Measurements from ENCODE around the gene FRYL. TPM values are rescaled to one million over a fixed set of nuclear protein-coding genes. Genes with fewer than 3 reads are reported as not detected.
"Not testable (repeated sequence)": the region's sequence is repeated elsewhere in the genome, so short reads cannot be mapped to it uniquely, and the experiment has no call there.

The FRYL gene
- 39.2 and 42.0 TPM in 2 replicates for total RNA-seq

DNA sequence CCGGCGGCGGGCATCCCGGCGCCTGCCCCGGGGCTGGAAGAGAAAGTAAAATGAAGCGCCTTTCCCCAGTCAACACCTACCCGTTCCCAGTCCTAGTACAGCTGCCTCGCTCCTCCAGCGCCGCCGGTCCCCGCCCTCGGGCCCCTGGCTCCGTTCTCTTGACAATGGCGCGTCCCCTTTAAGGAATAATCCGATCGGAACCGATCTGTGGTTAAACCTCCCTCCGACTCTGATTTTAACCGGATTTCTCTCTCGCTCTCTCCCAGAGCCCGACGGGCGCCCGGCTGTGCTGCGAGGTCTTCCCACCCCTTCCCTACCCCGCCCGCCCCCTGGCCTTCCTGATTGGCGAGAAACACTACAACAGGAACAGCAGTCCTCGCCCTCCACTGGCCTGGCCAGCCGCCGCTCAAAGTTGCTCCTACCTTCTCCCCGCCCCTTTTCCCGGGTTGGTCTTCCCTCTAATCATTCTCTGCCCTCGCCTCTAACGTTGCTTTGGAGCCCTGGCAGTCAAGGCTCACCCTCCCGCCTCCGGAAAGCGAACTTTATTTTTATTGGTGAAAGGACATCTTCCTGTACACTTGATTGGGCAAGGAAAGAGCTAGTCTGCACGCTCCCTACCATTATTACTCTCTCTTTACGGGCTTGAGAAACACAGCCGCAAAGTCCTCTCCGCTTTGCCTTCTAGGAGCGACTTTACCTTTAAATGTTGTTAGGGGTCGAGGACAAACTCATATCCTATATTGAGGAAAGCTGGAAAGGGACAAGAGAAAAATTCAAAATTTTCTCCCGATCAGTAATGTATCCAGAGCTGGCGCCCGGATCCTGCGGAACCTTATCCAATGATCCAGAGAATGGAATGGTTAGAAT is at the start of gene FRYL:
Gene FRYL, minus strand, starts transcription at position 282 of the 867 bp plus-strand sequence. CDS start 145,869 bp downstream, outside the sequence.
- Histone ChIP-seq H3K36me3 (ENCODE audit: insufficient read depth, low read length) (no peaks in the 10 kb centered on the region), H3K27me3 (ENCODE audit: insufficient read depth, low read length) (no peaks in the 10 kb centered on the region), H2AFZ (ENCODE audit: low read length) (peak within 1 kb of the TSS; percentile 85), H3K4me3 (ENCODE audit: insufficient read depth, low read length) (peak within 1 kb of the TSS; percentile 86), H3K27ac (ENCODE audit: low read depth, low read length) (peak within 1 kb of the TSS; percentile 88), H3K9me3 (ENCODE audit: low read depth, low read length) (no peaks in the 10 kb centered on the region), H3K4me1 (ENCODE audit: insufficient read depth, low read length) (peaks cover 12% of the 10 kb centered on the region), H3K79me2 (ENCODE audit: insufficient read depth, low read length) (peaks cover 36% of the 10 kb centered on the region), H4K20me1 (ENCODE audit: insufficient read depth, low read length) (peaks cover 10% of the 10 kb centered on the region), H3K4me2 (ENCODE audit: insufficient read depth, low read length) (peak within 1 kb of the TSS; percentile 92)
- DNase-seq (ENCODE audit: insufficient read length, low spot score, missing footprints): peak; percentile 97
- TF ChIP-seq CTCF (IDR thresholded peaks at IDR 0.05; ENCODE audit: extremely low read depth, low read depth, low read length): no peak

DNA sequence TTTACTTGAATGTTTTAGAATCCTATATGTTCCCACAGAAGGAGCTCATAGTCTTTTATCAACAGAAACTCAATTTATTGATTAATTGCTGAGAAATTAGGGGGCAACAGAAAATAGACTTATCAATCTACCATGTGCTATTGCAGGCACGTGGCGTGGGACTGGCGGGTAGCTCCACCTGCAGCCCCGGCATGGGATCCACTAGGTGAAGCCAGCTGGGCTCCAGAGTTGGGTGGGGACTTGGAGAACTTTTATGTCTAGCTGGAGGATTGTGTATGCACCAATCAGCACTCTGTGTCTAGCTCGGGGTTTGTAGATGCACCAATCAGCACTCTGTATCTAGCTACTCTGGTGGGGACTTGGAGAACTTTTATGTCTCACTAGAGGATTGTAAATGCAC is 47.5 kb upstream of the FRYL start:
- Histone ChIP-seq H2AFZ (ENCODE audit: low read length) (no peak overlapping the region), H4K20me1 (ENCODE audit: insufficient read depth, low read length) (no peaks in the 10 kb centered on the region), H3K27me3 (ENCODE audit: insufficient read depth, low read length) (no peaks in the 10 kb centered on the region), H3K4me2 (ENCODE audit: insufficient read depth, low read length) (no peak overlapping the region), H3K79me2 (ENCODE audit: insufficient read depth, low read length) (peaks cover 18% of the 10 kb centered on the region), H3K4me1 (ENCODE audit: insufficient read depth, low read length) (peaks cover 12% of the 10 kb centered on the region), H3K36me3 (ENCODE audit: insufficient read depth, low read length) (no peaks in the 10 kb centered on the region), H3K27ac (ENCODE audit: low read depth, low read length) (no peak overlapping the region), H3K9me3 (ENCODE audit: low read depth, low read length) (no peaks in the 10 kb centered on the region), H3K4me3 (ENCODE audit: insufficient read depth, low read length) (no peak overlapping the region)
- no peak for DNase-seq (ENCODE audit: insufficient read length, low spot score, missing footprints)
- TF ChIP-seq CTCF (IDR thresholded peaks at IDR 0.05; ENCODE audit: extremely low read depth, low read depth, low read length): no peak

DNA sequence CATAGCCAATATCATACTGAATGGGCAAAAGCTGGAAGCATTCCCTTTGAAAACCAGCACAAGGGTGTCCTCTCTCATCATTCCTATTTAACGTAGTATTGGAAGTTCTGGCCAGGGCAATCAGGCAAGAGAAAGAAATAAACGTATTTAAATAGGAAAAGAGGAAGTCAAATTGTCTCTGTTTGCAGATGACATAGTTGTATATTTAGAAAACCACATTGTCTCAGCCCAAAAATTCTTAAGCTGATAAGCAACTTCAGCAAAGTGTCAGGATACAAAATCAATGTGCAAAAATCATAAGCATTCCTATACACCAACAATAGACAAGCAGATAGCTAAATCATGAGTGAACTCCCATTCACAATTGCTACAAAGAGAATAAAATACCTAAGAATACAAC is 41.4 kb upstream of the FRYL start:
- not testable (repeated sequence) for H3K4me1 ChIP-seq (ENCODE audit: insufficient read depth, low read length); H3K4me2 ChIP-seq (ENCODE audit: insufficient read depth, low read length); H3K4me3 ChIP-seq (ENCODE audit: insufficient read depth, low read length); H3K36me3 ChIP-seq (ENCODE audit: insufficient read depth, low read length); H3K79me2 ChIP-seq (ENCODE audit: insufficient read depth, low read length); H3K9me3 ChIP-seq (ENCODE audit: low read depth, low read length); H3K27ac ChIP-seq (ENCODE audit: low read depth, low read length); H3K27me3 ChIP-seq (ENCODE audit: insufficient read depth, low read length); H2AFZ ChIP-seq (ENCODE audit: low read length); H4K20me1 ChIP-seq (ENCODE audit: insufficient read depth, low read length); DNase-seq (ENCODE audit: insufficient read length, low spot score, missing footprints)

GRCh38 chr4:48816971-48817370 is 36.9 kb upstream of the FRYL start:
- Histone ChIP-seq H2AFZ (ENCODE audit: low read length) (no peak overlapping the region), H3K4me3 (ENCODE audit: insufficient read depth, low read length) (no peak overlapping the region), H3K27me3 (ENCODE audit: insufficient read depth, low read length) (no peaks in the 10 kb centered on the region), H3K36me3 (ENCODE audit: insufficient read depth, low read length) (no peaks in the 10 kb centered on the region), H3K9me3 (ENCODE audit: low read depth, low read length) (no peaks in the 10 kb centered on the region), H3K4me2 (ENCODE audit: insufficient read depth, low read length) (no peak overlapping the region), H3K4me1 (ENCODE audit: insufficient read depth, low read length) (no peaks in the 10 kb centered on the region), H3K27ac (ENCODE audit: low read depth, low read length) (no peak overlapping the region), H4K20me1 (ENCODE audit: insufficient read depth, low read length) (no peaks in the 10 kb centered on the region), H3K79me2 (ENCODE audit: insufficient read depth, low read length) (no peaks in the 10 kb centered on the region)
- no peak for DNase-seq (ENCODE audit: insufficient read length, low spot score, missing footprints)
- no peak for TF ChIP-seq CTCF (IDR thresholded peaks at IDR 0.05; ENCODE audit: extremely low read depth, low read depth, low read length)

- H3K4me2 ChIP-seq (ENCODE audit: insufficient read depth, low read length); DNase-seq (ENCODE audit: insufficient read length, low spot score, missing footprints): not testable (repeated sequence)
Observed at GRCh38 chr4:48816297-48816696, 36.2 kb upstream of the FRYL start.

More at GRCh38 chr4:48816297-48816696, 36.2 kb upstream of the FRYL start:
- H4K20me1 ChIP-seq (ENCODE audit: insufficient read depth, low read length); H3K36me3 ChIP-seq (ENCODE audit: insufficient read depth, low read length); H3K4me1 ChIP-seq (ENCODE audit: insufficient read depth, low read length); H3K4me3 ChIP-seq (ENCODE audit: insufficient read depth, low read length); H3K27me3 ChIP-seq (ENCODE audit: insufficient read depth, low read length); H3K79me2 ChIP-seq (ENCODE audit: insufficient read depth, low read length); H3K27ac ChIP-seq (ENCODE audit: low read depth, low read length); H2AFZ ChIP-seq (ENCODE audit: low read length); H3K9me3 ChIP-seq (ENCODE audit: low read depth, low read length): not testable (repeated sequence)
